Endodermal cell (in vitro differentiated cells): Measurements from ENCODE around the gene DARS1. TPM values are rescaled to one million over a fixed set of nuclear protein-coding genes. Genes with fewer than 3 reads are reported as not detected.
"Not testable (repeated sequence)": the region's sequence is repeated elsewhere in the genome, so short reads cannot be mapped to it uniquely, and the experiment has no call there.

Experiments
- DNase-seq: peaks from one replicate; pipeline ENCODE4 v3.0.0-alpha.2; 2017
- H3K27ac ChIP-seq: 2 replicates; pipeline ENCODE4 v1.5.1; 2013; ENCODE audit warnings: mild to moderate bottlenecking, low read depth, low read length, moderate library complexity
- H3K27me3 ChIP-seq: 2 replicates; pipeline ENCODE4 v1.6.1; 2013; ENCODE audit warnings: mild to moderate bottlenecking, low read length, moderate library complexity; ENCODE audit not compliant: insufficient read depth, control insufficient read depth, poor library complexity, severe bottlenecking
- H3K36me3 ChIP-seq: 2 replicates; pipeline ENCODE4 v1.7.0; 2013; ENCODE audit warnings: mild to moderate bottlenecking, low read length, moderate library complexity; ENCODE audit not compliant: control insufficient read depth, insufficient read depth
- H3K4me1 ChIP-seq: one replicate; pipeline ENCODE4 v1.7.0; 2013; ENCODE audit warnings: low read length; ENCODE audit not compliant: control insufficient read depth, insufficient read depth
- H3K4me3 ChIP-seq: 2 replicates; pipeline ENCODE4 v1.5.1; 2013; ENCODE audit warnings: mild to moderate bottlenecking, low read length, moderate library complexity
- H3K9ac ChIP-seq: 2 replicates; pipeline ENCODE4 v1.6.1; 2013; ENCODE audit warnings: mild to moderate bottlenecking, low read length, moderate library complexity; ENCODE audit not compliant: poor library complexity, severe bottlenecking; ENCODE audit errors: extremely low read depth
- H3K9me3 ChIP-seq: 2 replicates; pipeline ENCODE4 v1.6.1; 2013; ENCODE audit warnings: mild to moderate bottlenecking, low read length, moderate library complexity; ENCODE audit not compliant: control insufficient read depth
- H3K27ac Mint-ChIP-seq: 2 replicates; pipeline ENCODE4 v1.8.0; 2020; ENCODE audit warnings: mixed read lengths
- H3K27me3 Mint-ChIP-seq: 2 replicates; pipeline ENCODE4 v1.8.0; 2021; ENCODE audit warnings: mild to moderate bottlenecking, mixed read lengths; ENCODE audit not compliant: insufficient read depth
- H3K36me3 Mint-ChIP-seq: 2 replicates; pipeline ENCODE4 v1.8.0; 2020; ENCODE audit warnings: low read depth, mixed read lengths
- H3K4me1 Mint-ChIP-seq: 2 replicates; pipeline ENCODE4 v1.8.0; 2020; ENCODE audit warnings: mixed read lengths
- H3K4me3 Mint-ChIP-seq: 2 replicates; pipeline ENCODE4 v1.8.0; 2020; ENCODE audit warnings: mild to moderate bottlenecking, moderate library complexity, mixed read lengths
- H3K9me3 Mint-ChIP-seq: 2 replicates; pipeline ENCODE4 v1.8.0; 2020; ENCODE audit warnings: mild to moderate bottlenecking, mixed read lengths
- CTCF ChIP-seq: fragments of 200-600 bp; sonication (generic); conservative IDR thresholded peaks from 2 replicates; pipeline ENCODE4 v1.5.0; 2021; ENCODE audit warnings: antibody characterized with exemption, mild to moderate bottlenecking
- WGBS, 2 experiments: methylation state at CpG; one replicate each; pipeline versions ENCODE4 v1.1.5 to v1.1.7; 2013; ENCODE audit warnings: missing lambda C conversion rate in 2 of 2, mixed read lengths in 1 of 2; ENCODE audit not compliant: insufficient coverage in 1 of 2, insufficient read length in 1 of 2; 5-methylcytosine and 5-hydroxymethylcytosine counted together
- total RNA-seq, 2 donors: library from RNA; stranded (reverse); fragmentation: NEBNext Ultra II Directional in 1 of 2; extraction: Animal tissue kit (Norgen Biotek cat#: 25700) in 1 of 2; gene quantifications; 2 replicates in 1 of 2; 3 replicates in 1 of 2; pipeline ENCODE4 v1.2.1, GENCODE V29; 2021

The DARS1 gene
- total RNA-seq, 2 donors from 2014 or later = 70.5 to 75.9 TPM

GRCh38 chr2:135962366-135963123 is 22.9 kb downstream of the DARS1 start:
- Histone ChIP-seq H3K27ac (peak overlapping the region; percentile 84), H3K36me3 (peaks cover 21% of the 10 kb centered on the region), H3K4me1 (peaks cover 6% of the 10 kb centered on the region), H3K4me3 (no peak overlapping the region), H3K9ac (no peak overlapping the region), H3K27me3 (no peaks in the 10 kb centered on the region), H3K9me3 (no peaks in the 10 kb centered on the region)
- Mint-ChIP-seq H3K27me3 (no peaks in the 10 kb centered on the region), H3K27ac (peak overlapping the region; percentile 7), H3K9me3 (no peaks in the 10 kb centered on the region), H3K4me1 (peaks cover 34% of the 10 kb centered on the region), H3K36me3 (peaks cover 4% of the 10 kb centered on the region), H3K4me3 (no peak overlapping the region)
- WGBS, 2 experiments = 74 to 78% methylated on average over 2 to 4 of the region's 4 CpGs
- TF ChIP-seq CTCF = no peak
- DNase-seq = no peak

- H3K9ac ChIP-seq = no peak overlapping the region
- DNase-seq = no peak
- TF ChIP-seq CTCF = no peak
- H3K27ac ChIP-seq = peak overlapping the region; percentile 84
- Mint-ChIP-seq H3K4me3 (no peak overlapping the region), H3K9me3 (no peaks in the 10 kb centered on the region), H3K36me3 (peaks cover 11% of the 10 kb centered on the region), H3K27me3 (no peaks in the 10 kb centered on the region), H3K27ac (peak overlapping the region; percentile 91), H3K4me1 (peaks cover 34% of the 10 kb centered on the region)
- H3K4me3 ChIP-seq = no peak overlapping the region
- H3K4me1 ChIP-seq = peaks cover 6% of the 10 kb centered on the region
- H3K27me3 ChIP-seq = no peaks in the 10 kb centered on the region
- no peaks in the 10 kb centered on the region for H3K9me3 ChIP-seq
- peaks cover 21% of the 10 kb centered on the region for H3K36me3 ChIP-seq
- WGBS, 2 experiments = 70 to 72% methylated on average over 4 to 5 of the region's 5 CpGs
These were observed 24.5 kb downstream of the DARS1 start for GRCh38 chr2:135960656-135961551.

GRCh38 chr2:135960150-135960549 is 25.3 kb downstream of the DARS1 start:
- DNase-seq = no peak
- no peak overlapping the region for H3K4me3 ChIP-seq
- WGBS, 2 experiments = 91 to 100% methylated on average over 1 to 5 of the region's 5 CpGs
- no peaks in the 10 kb centered on the region for H3K27me3 ChIP-seq
- no peaks in the 10 kb centered on the region for H3K27me3 Mint-ChIP-seq
- peak overlapping the region; percentile 30 for H3K27ac ChIP-seq
- peaks cover 6% of the 10 kb centered on the region for H3K4me1 ChIP-seq
- no peaks in the 10 kb centered on the region for H3K9me3 ChIP-seq
- peaks cover 15% of the 10 kb centered on the region for H3K36me3 Mint-ChIP-seq
- H3K9me3 Mint-ChIP-seq = no peaks in the 10 kb centered on the region
- H3K27ac Mint-ChIP-seq = no peak overlapping the region
- H3K4me1 Mint-ChIP-seq = peaks cover 32% of the 10 kb centered on the region
- TF ChIP-seq CTCF = no peak
- H3K4me3 Mint-ChIP-seq = no peak overlapping the region
- no peak overlapping the region for H3K9ac ChIP-seq
- peaks cover 21% of the 10 kb centered on the region for H3K36me3 ChIP-seq

GRCh38 chr2:135958927-135959326 is 26.5 kb downstream of the DARS1 start:
- not testable (repeated sequence) for H3K4me3 Mint-ChIP-seq, H3K4me1 ChIP-seq, H3K4me3 ChIP-seq, H3K9ac ChIP-seq, H3K27ac Mint-ChIP-seq, H3K27me3 ChIP-seq, H3K27ac ChIP-seq, DNase-seq, H3K27me3 Mint-ChIP-seq, H3K9me3 Mint-ChIP-seq, H3K9me3 ChIP-seq
- H3K36me3 ChIP-seq = peaks cover 21% of the 10 kb centered on the region
- Mint-ChIP-seq H3K4me1 (peaks cover 31% of the 10 kb centered on the region), H3K36me3 (peaks cover 15% of the 10 kb centered on the region)
- 90 to 97% methylated on average over 4 to 6 of the region's 6 CpGs for WGBS, 2 experiments
